HG03097 (cell line): ENCODE results near the gene SETD6.

ENCODE experiments used
- ATAC-seq: cut with Tn5 transposase; IDR thresholded peaks from one replicate; pipeline ENCODE4 v1.9.1; 2021; ENCODE audit not compliant: unreplicated experiment, low FRiP score

The SETD6 gene

GRCh38 chr16:58492735-58493134, 22.6 kb upstream of the SETD6 start:
- no peak for ATAC-seq

DNA sequence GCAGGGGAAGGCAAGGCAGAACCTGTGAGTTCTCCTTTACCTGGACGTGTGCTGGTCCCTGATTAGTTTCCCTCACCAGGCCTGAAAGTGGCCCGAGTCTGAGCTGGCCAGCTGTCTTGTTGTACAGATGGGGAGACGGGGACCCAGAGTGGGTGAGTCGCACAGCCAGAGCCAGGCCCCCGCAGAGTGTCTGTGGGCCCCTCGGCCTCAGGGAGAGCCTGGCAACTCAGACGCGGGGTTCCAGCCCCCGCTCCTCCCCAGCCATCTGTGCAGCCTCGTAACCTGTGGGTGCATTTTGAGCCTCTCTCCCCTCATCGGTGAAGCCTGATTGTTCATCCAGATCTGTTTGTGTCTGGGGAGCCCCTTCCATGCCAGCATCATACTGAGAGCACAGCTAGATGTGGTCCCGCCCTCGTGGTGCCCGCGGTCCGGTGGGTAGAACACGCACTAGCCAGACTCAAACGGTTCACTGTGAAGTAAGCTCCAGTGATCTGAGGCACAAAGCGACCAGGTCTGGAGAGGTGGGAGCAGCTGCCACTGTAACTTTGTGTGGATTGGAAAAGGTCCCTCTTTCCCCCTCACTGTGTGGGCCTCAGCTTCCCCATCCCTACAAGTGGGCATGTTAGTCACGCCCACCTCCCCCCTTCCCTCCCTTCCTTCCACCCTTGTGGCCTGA, 21.4 kb upstream of the SETD6 start:
- ATAC-seq = no peak

DNA sequence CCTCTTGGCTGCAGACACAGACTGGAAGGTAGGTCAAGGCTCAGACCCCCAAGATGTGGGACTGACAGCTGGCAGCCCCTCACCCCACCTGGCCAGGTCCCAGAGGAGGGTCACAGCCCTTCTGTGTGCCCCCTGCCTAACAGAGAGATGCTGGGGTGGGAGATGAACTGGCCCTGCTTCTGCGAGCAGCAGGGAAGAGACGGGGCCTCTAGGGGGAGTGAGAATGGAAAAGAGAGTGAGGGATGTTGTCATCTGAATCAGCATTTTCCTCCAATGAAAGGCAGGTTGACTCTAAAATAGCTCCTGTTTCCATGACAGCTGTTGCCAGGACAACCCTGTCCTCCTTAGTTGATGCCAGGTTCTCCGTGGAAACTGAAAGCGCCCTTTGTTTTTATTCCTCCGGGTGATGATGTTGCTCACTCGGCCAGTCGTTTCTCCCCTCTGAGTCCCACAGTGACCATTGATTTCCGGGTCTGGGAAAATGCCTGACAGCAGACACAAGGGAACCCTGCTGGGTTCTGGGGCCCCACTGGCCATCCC, 20.3 kb upstream of the SETD6 start:
- ATAC-seq = peak; percentile 67

GRCh38 chr16:58495521-58496331, 19.6 kb upstream of the SETD6 start:
- no peak for ATAC-seq

- no peak for ATAC-seq
These were observed 17.8 kb upstream of the SETD6 start for GRCh38 chr16:58497468-58497867.

DNA sequence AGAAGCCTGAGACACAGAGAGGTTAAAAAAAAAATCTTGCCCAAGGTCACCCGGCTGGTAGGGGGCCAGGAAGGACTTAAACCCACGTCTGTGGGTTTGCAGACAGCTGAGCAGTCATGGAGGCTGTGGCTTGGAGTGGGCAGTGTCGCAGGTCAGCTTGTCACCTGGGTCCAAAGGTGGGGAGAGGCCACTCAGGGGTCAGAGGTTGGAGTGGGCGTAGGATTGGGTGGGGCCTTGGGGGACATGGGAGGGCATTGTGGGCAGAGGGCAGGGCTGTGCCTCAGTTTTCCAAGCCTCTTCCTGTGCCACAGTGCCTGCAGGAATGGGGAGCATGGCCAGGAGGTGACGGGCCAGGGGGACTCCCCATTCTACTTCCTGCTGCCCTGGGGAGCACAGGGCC, 17.4 kb upstream of the SETD6 start:
- no peak for ATAC-seq

DNA sequence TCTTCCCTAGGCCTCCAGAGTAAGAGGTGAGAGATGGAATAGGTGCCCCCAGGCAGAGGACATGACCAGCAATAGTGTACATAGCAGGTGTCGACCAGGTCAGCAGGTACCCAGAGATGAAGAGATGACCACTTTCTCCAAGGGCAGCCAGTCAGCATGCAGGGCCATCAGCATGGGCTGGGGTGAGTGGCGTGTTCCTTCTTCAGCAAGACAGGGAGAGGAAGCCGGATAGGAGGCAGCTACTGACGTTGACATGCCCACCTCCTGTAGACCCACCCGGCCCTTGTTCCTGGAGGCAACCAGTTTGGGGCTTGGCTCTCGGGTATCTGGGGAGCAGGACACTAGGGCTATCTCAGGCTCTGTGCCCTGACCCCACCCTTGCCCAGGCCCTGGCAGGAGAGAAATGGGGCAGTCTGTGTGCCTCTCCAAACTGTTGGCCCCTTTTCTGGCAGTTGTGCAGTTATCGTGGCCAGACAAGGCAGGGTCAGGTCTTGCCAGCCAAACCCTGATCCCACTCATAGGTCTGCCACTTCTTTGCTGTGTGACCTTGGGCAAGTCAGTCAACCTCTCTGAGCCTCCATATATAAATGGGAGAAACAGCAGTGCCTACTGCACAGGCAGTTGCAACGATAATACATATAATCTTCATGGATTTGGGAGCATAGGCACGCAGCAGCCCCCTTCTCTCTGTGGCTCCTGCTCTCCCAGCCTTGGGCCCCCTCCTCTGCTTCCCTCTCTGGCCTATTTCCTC, 16.8 kb upstream of the SETD6 start:
- no peak for ATAC-seq

DNA sequence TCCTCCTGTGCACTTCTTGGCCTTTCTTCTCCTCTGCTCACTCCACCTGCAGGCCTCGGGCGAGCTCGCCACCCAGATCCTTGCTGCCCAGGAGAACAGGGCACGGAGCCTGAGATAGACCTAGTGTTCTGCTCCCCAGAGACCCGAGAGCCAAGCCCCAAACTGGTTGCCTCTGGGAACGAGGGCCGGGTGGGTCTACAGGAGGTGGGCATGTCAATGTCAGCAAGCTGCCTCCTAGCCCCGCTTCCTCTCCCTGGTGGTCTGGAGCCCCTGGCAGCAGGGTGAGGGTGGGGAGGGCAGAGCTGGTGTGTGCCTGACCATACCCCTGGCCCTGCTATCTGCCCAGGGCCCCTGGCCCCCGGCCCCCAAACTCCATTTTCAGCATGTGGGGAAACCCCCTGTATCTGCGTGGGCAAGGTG, 16.2 kb upstream of the SETD6 start:
- ATAC-seq = no peak

DNA sequence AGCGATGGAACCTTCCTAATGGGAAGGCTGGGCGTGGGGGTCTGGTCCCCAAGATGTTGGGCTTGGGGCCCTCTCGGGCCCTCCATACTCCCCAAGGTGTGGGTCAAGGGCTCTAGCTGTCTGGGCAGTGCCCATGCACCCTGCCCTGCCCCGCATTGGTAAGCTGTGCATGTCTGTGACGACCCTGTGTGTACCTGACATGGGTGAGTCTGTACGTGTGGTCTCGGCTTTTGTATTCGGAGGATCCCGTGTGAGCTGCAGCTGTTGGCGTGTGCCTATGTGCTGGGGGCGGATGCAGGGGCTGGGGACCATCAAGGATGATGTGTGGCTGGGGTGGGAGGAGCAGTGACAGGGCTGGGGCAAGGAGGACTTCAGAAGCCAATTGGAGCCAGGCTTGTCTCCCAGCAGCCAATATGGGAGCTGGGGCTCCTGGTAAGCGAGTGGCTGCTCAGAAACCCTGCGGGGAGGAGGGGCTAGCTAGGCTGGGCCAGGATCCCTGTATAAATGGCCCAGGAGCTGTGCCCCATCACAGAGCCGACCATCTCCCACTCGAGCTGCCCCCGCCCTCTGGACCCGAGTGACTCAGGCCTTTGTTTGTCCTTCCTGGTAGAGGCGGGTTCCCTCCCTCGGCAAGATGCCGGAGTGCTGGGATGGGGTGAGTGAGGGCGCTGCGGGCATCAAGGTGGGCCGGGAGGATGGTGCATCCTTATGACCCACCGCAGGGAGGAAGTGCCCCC, 15.5 kb upstream of the SETD6 start, which contains the start of gene NDRG4:
TSS of gene NDRG4 (plus strand) at position 529 of the 737 bp plus-strand sequence. CDS start at position 635, 106 bp downstream.
- ATAC-seq = no peak

- no peak for ATAC-seq
These were observed 14.7 kb upstream of the SETD6 start for GRCh38 chr16:58500430-58501241.

GRCh38 chr16:58501242-58502131, 13.8 kb upstream of the SETD6 start:
- no peak for ATAC-seq

DNA sequence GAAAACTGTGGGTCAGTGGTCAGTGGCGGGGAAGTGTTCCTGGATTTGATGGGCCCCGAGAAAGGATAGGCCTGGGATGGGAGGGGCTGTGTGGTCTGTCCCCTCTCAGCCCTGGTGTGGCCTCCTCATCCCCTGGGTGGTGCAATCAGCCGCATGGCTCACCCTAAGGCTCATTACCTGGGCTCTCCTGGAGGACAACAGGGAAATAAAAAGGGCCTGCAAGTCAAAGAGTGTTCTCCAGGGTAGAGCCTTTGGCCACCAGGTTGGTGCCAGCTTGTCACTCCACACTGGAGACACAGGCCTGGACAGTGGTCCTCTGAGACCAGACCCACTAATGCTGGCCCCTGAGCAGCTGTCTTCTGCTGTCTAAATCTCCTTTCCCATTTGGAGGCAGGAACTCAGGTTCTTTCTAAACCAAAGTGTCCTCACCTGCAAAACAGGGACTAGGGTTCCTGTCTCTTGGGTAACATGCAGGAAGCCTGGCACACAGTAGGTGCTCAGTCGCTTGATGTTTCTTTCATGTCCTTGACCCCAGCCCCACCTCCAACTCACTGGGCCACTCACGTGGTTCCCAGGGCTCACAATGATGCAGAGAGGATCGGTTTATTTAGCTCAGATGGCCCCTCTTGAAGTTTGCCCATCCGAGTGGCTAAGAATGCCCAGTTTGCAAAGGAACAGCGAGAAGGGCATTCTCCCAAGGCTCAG, 12.9 kb upstream of the SETD6 start:
- no peak for ATAC-seq

DNA sequence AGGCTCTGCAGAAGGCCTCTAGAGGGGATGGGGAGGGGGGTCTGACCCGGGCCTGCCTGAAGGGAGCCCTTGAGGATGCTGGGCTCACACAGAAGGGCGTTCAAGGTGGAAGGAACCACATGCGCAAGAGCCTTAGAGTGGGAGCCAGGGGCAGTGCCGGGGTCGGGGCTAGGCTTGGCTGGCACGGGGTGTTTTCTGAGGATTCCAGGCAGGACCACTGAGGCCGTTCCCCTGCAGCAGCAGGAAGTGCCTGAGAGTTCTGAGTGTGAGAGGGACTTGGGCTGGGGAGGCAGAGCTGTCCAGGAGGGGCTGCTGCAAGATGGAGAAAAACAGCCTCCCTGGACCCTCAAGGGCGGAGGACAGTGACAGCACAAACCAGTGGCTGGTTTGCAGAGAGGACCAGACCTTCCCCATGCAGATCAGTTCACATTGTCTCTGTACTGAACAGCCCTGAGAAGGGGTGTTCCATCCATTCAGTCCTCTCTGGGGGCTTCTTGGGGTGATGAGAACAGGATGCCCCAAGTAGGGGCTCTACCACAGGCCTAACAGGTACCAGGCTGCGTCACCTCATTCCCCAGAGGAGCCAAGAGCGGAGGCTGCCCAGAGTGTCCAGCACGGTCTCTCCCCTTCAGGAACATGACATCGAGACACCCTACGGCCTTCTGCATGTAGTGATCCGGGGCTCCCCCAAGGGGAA, 12.0 kb upstream of the SETD6 start:
- ATAC-seq = no peak

DNA sequence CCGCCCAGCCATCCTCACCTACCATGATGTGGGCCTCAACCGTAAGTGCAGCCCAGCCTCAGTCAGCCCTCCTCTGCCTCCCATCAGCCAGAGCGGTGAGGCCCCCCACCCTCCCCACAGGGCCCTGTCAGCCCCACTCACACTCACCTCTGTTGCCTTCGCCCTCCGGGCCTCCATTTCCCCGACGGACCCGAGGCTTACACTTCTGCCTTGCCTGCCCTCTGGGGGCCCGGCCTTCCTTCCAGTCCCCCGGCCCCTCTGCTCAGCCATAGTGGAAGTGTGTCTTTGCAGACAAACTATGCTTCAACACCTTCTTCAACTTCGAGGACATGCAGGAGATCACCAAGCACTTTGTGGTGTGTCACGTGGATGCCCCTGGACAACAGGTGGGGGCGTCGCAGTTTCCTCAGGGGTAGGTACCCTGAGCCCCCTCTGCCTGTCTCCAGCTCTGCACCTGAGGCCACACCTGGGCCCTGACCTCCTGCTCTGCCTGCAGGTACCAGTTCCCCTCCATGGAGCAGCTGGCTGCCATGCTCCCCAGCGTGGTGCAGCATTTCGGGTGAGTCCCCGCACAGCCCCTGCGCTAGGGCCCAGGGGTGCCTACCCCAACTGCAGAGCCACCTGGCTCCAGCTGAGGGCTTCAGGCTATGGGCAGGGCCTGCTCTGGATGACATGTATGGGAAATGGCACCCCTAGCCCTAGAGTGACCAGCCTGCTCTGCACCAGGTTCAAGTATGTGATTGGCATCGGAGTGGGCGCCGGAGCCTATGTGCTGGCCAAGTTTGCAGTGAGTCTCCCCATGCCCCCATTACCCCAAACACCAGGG, 11.2 kb upstream of the SETD6 start:
- ATAC-seq = no peak

DNA sequence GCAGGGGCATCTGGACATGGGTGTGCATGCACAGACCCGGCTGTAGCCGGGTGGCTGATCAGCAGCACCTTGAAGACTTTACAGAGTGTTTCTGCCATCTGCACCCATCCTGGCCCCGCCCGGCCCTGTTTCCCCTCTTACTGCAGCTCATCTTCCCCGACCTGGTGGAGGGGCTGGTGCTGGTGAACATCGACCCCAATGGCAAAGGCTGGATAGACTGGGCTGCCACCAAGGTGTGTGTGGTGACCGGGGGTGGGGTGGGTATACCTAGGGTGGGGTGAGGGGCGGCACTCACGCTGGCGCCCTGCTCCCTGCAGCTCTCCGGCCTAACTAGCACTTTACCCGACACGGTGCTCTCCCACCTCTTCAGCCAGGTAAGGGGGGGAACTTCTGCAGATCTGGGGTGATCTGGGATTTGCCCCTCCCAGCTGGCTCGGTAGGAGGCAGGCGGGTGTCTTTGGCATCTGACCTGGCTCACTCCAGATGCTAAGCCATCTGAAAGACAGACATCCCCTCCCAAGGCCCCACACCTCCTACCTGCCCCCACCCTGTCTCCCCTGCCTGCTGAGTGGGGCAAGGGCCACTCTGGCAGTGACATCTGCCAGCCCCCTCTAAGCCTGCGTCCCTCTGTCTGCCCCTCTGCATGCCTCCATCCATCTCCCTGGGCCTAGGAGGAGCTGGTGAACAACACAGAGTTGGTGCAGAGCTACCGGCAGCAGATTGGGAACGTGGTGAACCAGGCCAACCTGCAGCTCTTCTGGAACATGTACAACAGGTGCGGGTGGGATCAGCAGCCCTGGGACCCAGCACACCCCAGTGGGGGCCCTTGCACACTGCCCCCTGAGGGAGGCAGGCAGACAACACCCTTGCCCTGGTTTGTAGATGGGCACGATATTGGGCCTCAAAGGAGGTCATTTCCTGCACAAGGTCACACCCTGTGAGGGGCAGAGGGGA, 8.8 kb upstream of the SETD6 start:
- ATAC-seq = no peak
